CD4-positive, alpha-beta T cell (primary cell): ENCODE measurements around the gene TENM4. TPM values are rescaled to one million over a fixed set of nuclear protein-coding genes. Genes with fewer than 3 reads are reported as not detected.

ENCODE experiments used
- ATAC-seq: fragments of 200-7000 bp; cut with Tn5 transposase; one replicate; pipeline ENCODE4 v1.10.0; 2022; ENCODE audit warnings: mild to moderate bottlenecking; ENCODE audit not compliant: poor library complexity
- CTCF ChIA-PET: fragments of 350-600 bp; sonication (Branson Sonifier 250); formaldehyde crosslinking; loops from one replicate; lab custom pipeline; 2021; ENCODE audit warnings: antibody characterized with exemption, inconsistent platforms; lab: Charles Lee
- POLR2A ChIA-PET: fragments of 350-600 bp; sonication (Branson Sonifier 250); formaldehyde crosslinking; loops from one replicate; lab custom pipeline; 2021; ENCODE audit warnings: antibody characterized with exemption, inconsistent platforms; lab: Charles Lee
- DNase-seq, 14 experiments: peaks; one replicate each; pipeline ENCODE4 v3.0.0-alpha.2; 2013 to 2020; ENCODE audit warnings: mixed read lengths in 2 of 14
- H3K27ac ChIP-seq, 2 donors: one replicate each; pipeline versions ENCODE4 v1.5.1 to v1.7.0; 2013; ENCODE audit warnings: low read length in 2 of 2, low read depth in 1 of 2, mild to moderate bottlenecking in 1 of 2
- H3K27me3 ChIP-seq, 2 experiments: 1 replicate in 1 of 2; 2 replicates in 1 of 2; pipeline versions ENCODE4 v1.6.1 to v1.7.0; 2013; ENCODE audit warnings: low read length in 2 of 2, control low read depth in 1 of 2, mild to moderate bottlenecking in 1 of 2, moderate library complexity in 1 of 2; ENCODE audit not compliant: insufficient read depth in 2 of 2, control insufficient read depth in 1 of 2
- H3K36me3 ChIP-seq: one replicate; pipeline ENCODE4 v1.6.1; 2013; ENCODE audit warnings: low read length, control low read depth; ENCODE audit not compliant: insufficient read depth
- H3K4me1 ChIP-seq: one replicate; pipeline ENCODE4 v1.6.1; 2013; ENCODE audit warnings: low read length, control low read depth; ENCODE audit not compliant: insufficient read depth
- H3K4me3 ChIP-seq: one replicate; pipeline ENCODE4 v1.5.1; 2013; ENCODE audit warnings: mild to moderate bottlenecking, low read length, moderate library complexity
- H3K9me3 ChIP-seq, 2 experiments: 1 replicate in 1 of 2; 2 replicates in 1 of 2; pipeline versions ENCODE4 v1.6.1 to v1.7.0; 2013; ENCODE audit warnings: low read length in 2 of 2, mild to moderate bottlenecking in 2 of 2, control low read depth in 1 of 2, moderate library complexity in 1 of 2; ENCODE audit not compliant: control insufficient read depth in 1 of 2, insufficient read depth in 1 of 2
- H3K27ac Mint-ChIP-seq: one replicate; pipeline ENCODE4 v1.8.0; 2020; ENCODE audit warnings: mixed read lengths
- H3K27me3 Mint-ChIP-seq: one replicate; pipeline ENCODE4 v1.8.0; 2021; ENCODE audit warnings: mixed read lengths
- H3K36me3 Mint-ChIP-seq: one replicate; pipeline ENCODE4 v1.8.0; 2021; ENCODE audit warnings: low read depth, mixed read lengths
- H3K4me1 Mint-ChIP-seq: one replicate; pipeline ENCODE4 v1.8.0; 2021; ENCODE audit warnings: low read depth, mixed read lengths
- H3K4me3 Mint-ChIP-seq: one replicate; pipeline ENCODE4 v1.8.0; 2020; ENCODE audit warnings: mild to moderate bottlenecking, mixed read lengths
- H3K9me3 Mint-ChIP-seq: one replicate; pipeline ENCODE4 v1.8.0; 2020; ENCODE audit warnings: mixed read lengths
- intact Hi-C, 2 experiments: fragments of 100-400 bp; cut with DNase I in 1 of 2; cut with micrococcal nuclease in 1 of 2; formaldehyde crosslinking; loops; one replicate each; pipeline versions ENCODE4 v1.15.1 to v1.9.0; 2023 to 2025; cut with DNase I, micrococcal nuclease
- total RNA-seq, 174 experiments: library from RNA in 2 of 174; stranded (reverse) in 2 of 174; gene quantifications; one replicate each; pipeline ENCODE4 v1.2.3 and lab custom pipeline; 2021 to 2026
- TF ChIP-seq, protein P1 (sequence below): fragments of 200-600 bp; IDR thresholded peaks from one replicate; pipeline ENCODE4 v1.8.0; 2022; ENCODE audit warnings: antibody characterized with exemption, mild to moderate bottlenecking

Gene TENM4
- total RNA-seq, 2 experiments from 2014 or later: 0.22 to 0.31 TPM

DNA sequence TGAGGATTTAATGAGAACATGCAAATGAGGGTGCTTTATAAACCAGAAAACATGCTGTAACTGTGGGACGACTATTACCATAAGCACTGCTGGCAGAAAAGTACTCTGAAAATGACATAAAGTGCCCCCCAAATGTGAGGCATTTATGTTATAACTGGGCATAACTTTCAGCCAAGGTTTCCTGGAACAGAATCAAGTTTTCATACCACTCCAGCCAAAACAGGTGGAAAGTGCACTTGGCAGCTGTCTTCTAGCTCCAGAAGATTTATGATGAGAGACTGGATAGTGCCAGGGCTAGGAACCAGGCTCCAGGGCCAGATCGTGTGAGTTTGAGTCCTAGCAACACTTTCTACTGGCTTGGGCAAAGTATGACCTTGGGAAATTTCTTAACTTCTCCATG is 339.2 kb downstream of the TENM4 start:
- intact Hi-C loops: no loop called here
- Mint-ChIP-seq H3K27ac (no peak overlapping the region), H3K4me1 (no peaks in the 10 kb centered on the region), H3K27me3 (peaks cover 23% of the 10 kb centered on the region), H3K36me3 (no peaks in the 10 kb centered on the region), H3K9me3 (no peaks in the 10 kb centered on the region), H3K4me3 (no peak overlapping the region)
- H3K4me3 ChIP-seq: no peak overlapping the region
- no peaks in the 10 kb centered on the region for H3K4me1 ChIP-seq
- no peaks in the 10 kb centered on the region for H3K27me3 ChIP-seq
- DNase-seq: no peak
- ChIA-PET CTCF (no interaction called here), POLR2A (no interaction called here)
- no peak overlapping the region for H3K27ac ChIP-seq
- TF ChIP-seq, protein P1, sequence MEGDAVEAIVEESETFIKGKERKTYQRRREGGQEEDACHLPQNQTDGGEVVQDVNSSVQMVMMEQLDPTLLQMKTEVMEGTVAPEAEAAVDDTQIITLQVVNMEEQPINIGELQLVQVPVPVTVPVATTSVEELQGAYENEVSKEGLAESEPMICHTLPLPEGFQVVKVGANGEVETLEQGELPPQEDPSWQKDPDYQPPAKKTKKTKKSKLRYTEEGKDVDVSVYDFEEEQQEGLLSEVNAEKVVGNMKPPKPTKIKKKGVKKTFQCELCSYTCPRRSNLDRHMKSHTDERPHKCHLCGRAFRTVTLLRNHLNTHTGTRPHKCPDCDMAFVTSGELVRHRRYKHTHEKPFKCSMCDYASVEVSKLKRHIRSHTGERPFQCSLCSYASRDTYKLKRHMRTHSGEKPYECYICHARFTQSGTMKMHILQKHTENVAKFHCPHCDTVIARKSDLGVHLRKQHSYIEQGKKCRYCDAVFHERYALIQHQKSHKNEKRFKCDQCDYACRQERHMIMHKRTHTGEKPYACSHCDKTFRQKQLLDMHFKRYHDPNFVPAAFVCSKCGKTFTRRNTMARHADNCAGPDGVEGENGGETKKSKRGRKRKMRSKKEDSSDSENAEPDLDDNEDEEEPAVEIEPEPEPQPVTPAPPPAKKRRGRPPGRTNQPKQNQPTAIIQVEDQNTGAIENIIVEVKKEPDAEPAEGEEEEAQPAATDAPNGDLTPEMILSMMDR: no peak
- no peak for ATAC-seq
- H3K36me3 ChIP-seq: no peaks in the 10 kb centered on the region
- H3K9me3 ChIP-seq: no peaks in the 10 kb centered on the region

DNA sequence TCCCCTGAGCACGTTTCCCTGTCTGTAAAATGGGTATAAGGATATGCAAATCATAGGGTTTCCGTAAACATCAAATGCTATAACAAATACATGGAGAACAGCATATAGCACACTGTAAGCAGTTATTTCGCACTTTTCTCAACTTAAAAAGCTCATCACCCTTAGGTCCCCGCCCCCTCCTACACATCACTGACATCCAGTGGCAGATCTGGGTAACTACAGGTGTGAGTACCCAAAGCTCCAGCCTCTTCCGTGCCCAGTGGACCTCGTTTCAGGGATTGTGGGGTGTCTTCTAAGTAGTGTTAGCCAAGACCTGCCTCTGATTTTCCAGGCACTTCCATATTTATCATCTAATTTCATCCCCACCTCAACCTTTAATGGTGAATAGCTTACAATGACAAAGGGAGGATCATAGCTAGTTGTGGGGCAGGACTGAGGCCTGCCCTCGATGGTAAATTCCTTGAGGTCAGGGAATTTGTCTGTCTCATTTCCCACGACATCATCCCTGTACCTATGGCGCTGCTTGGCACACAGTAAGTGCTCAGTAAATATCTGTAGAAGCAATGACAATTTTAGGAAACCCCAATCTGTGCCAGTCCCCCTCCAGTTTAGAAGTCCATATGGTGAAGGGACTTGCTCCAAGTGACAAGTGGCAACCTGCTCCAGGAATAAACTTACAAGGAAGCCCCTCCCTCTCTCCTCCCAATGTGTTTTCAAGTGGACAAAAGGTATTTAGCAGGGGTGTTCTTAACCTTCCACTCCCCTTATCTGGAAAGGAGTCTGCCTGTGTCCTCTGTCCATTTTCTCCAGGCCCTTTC is 340.5 kb downstream of the TENM4 start:
- Mint-ChIP-seq H3K27ac (no peak overlapping the region), H3K4me1 (no peaks in the 10 kb centered on the region), H3K27me3 (peaks cover 30% of the 10 kb centered on the region), H3K4me3 (no peak overlapping the region), H3K9me3 (no peaks in the 10 kb centered on the region), H3K36me3 (no peaks in the 10 kb centered on the region)
- no peaks in the 10 kb centered on the region for H3K27me3 ChIP-seq
- DNase-seq (peak in 3 of 14 experiments; percentile 9 to 29 (median 11)), ATAC-seq (peak; percentile 29)
- CTCF ChIA-PET: no interaction called here
- H3K27ac ChIP-seq: no peak overlapping the region
- no peak overlapping the region for H3K4me3 ChIP-seq
- no peaks in the 10 kb centered on the region for H3K36me3 ChIP-seq
- TF ChIP-seq, protein P1: no peak
- no peaks in the 10 kb centered on the region for H3K9me3 ChIP-seq
- intact Hi-C loops: no loop called here
- no peaks in the 10 kb centered on the region for H3K4me1 ChIP-seq
- POLR2A ChIA-PET: no interaction called here

DNA sequence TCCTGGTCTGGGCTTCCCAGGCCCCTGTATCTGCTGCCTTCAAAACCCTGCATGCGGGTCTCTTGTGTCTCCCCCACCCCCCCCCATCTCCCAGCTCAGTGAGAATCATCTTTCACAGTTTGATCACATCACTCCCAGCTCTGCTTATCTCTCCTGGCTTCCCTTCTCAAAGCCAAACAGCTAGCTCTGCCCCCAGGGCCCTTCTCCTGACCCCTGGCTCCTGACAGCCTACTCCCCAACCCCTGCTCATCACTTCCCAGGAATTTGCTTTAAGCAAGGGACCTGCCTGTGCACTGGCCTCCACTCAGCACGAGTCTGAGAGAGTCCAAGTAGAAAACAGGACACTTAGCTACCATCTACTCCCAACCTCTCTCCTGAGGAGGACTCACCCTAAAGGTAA is 342.7 kb downstream of the TENM4 start:
- DNase-seq: no peak
- Histone ChIP-seq H3K9me3 (peaks cover 0 to 6% of the 10 kb centered on the region in 2 experiments), H3K4me3 (no peak overlapping the region), H3K27ac (no peak overlapping the region), H3K27me3 (no peaks in the 10 kb centered on the region), H3K4me1 (no peaks in the 10 kb centered on the region), H3K36me3 (no peaks in the 10 kb centered on the region)
- Mint-ChIP-seq H3K36me3 (no peaks in the 10 kb centered on the region), H3K27me3 (peaks cover 25% of the 10 kb centered on the region), H3K9me3 (no peaks in the 10 kb centered on the region), H3K4me1 (no peaks in the 10 kb centered on the region), H3K27ac (no peak overlapping the region), H3K4me3 (no peak overlapping the region)
- no peak for ATAC-seq
- TF ChIP-seq, protein P1: no peak
- POLR2A ChIA-PET: no interaction called here
- intact Hi-C loops: no loop called here
- CTCF ChIA-PET: no interaction called here
